T-helper 17 cell (primary cell): ENCODE measurements around the gene CPA2. TPM values are rescaled to one million over a fixed set of nuclear protein-coding genes. Genes with fewer than 3 reads are reported as not detected.
A peak's percentile ranks its signal among the peaks of the same experiment; 100 is the strongest.
"Not testable (repeated sequence)": the region's sequence is repeated elsewhere in the genome, so short reads cannot be mapped to it uniquely, and the experiment has no call there.

ENCODE experiments used
- ATAC-seq: fragments of 150-1000 bp; cut with Tn5 transposase; 2 replicates; pipeline ENCODE4 v1.10.0; 2021; ENCODE audit warnings: mild to moderate bottlenecking, moderate library complexity
- DNase-seq, 3 donors: peaks; one replicate each; pipeline versions ENCODE4 v3.0.0 to v3.0.0-alpha.2; 2020 to 2021
- H3K9me3 ChIP-seq: one replicate; pipeline ENCODE4 v1.7.0; 2013; ENCODE audit warnings: low read length, mild to moderate bottlenecking; ENCODE audit not compliant: control insufficient read depth, poor library complexity, severe bottlenecking
- H3K27ac Mint-ChIP-seq: one replicate; pipeline ENCODE4 v1.8.0; 2022; ENCODE audit warnings: mild to moderate bottlenecking, moderate library complexity, mixed read lengths
- H3K27me3 Mint-ChIP-seq: one replicate; pipeline ENCODE4 v1.8.0; 2022; ENCODE audit warnings: mixed read lengths
- H3K36me3 Mint-ChIP-seq: one replicate; pipeline ENCODE4 v1.8.0; 2022; ENCODE audit warnings: low read depth, mixed read lengths
- H3K4me1 Mint-ChIP-seq: one replicate; pipeline ENCODE4 v1.8.0; 2022; ENCODE audit warnings: mild to moderate bottlenecking, mixed read lengths
- H3K4me3 Mint-ChIP-seq: one replicate; pipeline ENCODE4 v1.8.0; 2022; ENCODE audit warnings: mild to moderate bottlenecking, moderate library complexity, mixed read lengths
- total RNA-seq, 4 donors: library from RNA in 2 of 4; stranded (reverse) in 2 of 4; gene quantifications; one replicate each; pipeline ENCODE4 v1.2.3 and lab custom pipeline; 2022 to 2026

Gene CPA2
- total RNA-seq, 2 donors from 2014 or later: not detected

DNA sequence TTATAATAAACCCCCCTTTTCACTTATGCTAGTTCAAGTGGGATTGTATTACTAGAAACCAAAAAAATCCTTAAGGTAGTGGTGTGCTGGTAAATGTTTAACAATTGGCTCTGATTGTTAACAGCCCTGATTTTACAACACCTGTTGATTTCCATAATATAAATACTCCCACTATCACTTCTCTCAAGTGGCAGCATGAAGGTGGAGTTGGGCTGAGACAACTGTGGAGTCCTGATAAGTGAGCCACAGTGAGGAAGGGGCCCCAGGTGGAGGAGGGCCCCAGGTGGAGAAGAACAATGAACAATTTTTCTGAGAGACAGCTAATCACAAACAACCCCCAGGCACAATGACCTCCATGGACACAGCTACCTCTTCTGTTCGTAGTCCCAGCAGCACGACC is 32.6 kb upstream of the CPA2 start:
- H3K9me3 ChIP-seq: no peaks in the 10 kb centered on the region
- Mint-ChIP-seq H3K36me3 (peaks cover 2% of the 10 kb centered on the region), H3K4me1 (no peaks in the 10 kb centered on the region), H3K27me3 (peaks cover 46% of the 10 kb centered on the region), H3K4me3 (no peak overlapping the region), H3K27ac (no peak overlapping the region)
- ATAC-seq (no peak), DNase-seq (no peak)

DNA sequence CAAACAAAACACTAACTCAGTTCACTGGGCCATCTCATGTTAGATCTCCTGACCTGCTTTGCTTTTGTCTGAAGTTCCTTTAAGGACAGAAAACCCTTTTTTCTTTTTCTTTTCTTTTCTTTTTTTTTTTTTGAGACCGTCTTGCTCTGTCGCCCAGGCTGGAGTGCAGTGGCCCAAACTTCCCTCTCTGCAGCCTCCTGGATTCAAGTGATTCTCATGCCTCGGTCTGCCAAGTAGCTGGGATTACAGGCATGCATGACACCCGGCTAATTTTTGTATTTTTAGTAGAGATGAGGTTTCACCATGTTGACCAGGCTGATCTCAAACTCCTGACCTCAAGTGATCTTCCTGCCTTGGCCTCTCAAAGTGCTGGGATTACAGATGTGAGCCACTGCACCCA is 30.3 kb upstream of the CPA2 start:
- H3K36me3 Mint-ChIP-seq, H3K4me1 Mint-ChIP-seq, ATAC-seq: not testable (repeated sequence)

DNA sequence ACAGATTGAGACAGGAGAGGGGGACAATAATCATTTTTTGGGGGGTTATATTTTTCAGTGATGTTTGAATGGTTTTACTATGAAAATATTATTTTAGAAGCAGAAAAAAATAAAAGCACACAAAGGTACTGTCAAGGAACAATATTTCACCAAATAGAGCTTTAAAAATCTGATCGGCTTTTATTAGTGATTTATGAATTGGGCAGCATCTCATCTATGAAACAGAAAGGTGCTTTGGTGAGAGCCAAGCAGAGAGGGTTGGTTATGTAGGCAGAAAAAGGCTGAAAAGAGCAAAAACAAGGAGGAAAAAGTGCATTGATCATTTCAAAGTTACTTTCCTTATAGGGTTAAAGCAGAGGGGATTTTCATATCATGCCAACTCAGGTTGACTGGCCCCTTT is 26.4 kb upstream of the CPA2 start:
- Mint-ChIP-seq H3K27ac (no peak overlapping the region), H3K4me1 (no peaks in the 10 kb centered on the region), H3K27me3 (peaks cover 38% of the 10 kb centered on the region), H3K4me3 (no peak overlapping the region), H3K36me3 (no peaks in the 10 kb centered on the region)
- DNase-seq (no peak), ATAC-seq (no peak)
- no peaks in the 10 kb centered on the region for H3K9me3 ChIP-seq

More for the DNA sequence above, 30.3 kb upstream of the CPA2 start:
- DNase-seq, H3K4me3 Mint-ChIP-seq, H3K9me3 ChIP-seq, H3K27ac Mint-ChIP-seq: not testable (repeated sequence)
- peaks cover 37% of the 10 kb centered on the region for H3K27me3 Mint-ChIP-seq

DNA sequence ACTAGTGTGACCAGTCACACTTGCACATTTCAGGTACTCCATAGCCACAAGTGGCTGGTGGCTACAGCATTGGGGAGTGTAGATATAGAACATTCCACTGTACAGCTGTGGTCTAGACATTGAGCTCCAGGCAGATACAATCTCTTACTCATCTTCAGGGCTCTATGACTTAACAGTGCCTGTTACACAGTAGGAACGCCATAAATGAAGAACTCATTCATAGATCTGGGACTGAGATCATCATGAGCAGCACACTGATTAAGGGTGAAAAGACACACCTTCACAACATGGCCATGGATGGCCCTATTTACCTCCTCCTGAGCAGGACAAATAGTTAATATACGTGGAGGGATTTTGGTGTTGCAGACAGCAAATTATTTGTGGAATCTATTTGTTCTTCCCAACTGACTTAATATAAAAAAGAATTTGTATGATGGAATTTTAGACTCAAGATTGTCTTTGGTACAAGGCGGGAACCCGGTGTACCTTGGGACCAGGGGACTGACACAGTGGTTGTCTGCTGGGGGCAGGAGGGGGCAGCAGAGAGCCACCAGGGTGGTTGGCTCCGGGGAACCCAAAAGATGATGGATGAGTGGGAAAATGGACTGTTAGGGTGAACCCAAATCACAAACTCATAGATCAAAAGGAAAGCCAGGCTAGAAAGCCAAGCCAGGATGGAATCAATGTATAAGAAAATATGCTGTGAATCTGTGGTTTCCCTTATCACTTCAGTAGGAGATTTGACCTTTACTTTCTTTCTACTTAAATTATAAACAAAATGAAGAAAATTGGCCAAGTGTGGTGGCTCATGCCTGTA is 24.3 kb upstream of the CPA2 start:
- H3K4me1 Mint-ChIP-seq: no peaks in the 10 kb centered on the region
- peak in 2 of 3 donors; percentile 14 to 32 for DNase-seq
- ATAC-seq: peak; percentile 65
- H3K4me3 Mint-ChIP-seq: no peak overlapping the region
- peaks cover 32% of the 10 kb centered on the region for H3K27me3 Mint-ChIP-seq
- H3K9me3 ChIP-seq: no peaks in the 10 kb centered on the region
- no peaks in the 10 kb centered on the region for H3K36me3 Mint-ChIP-seq
- no peak overlapping the region for H3K27ac Mint-ChIP-seq

DNA sequence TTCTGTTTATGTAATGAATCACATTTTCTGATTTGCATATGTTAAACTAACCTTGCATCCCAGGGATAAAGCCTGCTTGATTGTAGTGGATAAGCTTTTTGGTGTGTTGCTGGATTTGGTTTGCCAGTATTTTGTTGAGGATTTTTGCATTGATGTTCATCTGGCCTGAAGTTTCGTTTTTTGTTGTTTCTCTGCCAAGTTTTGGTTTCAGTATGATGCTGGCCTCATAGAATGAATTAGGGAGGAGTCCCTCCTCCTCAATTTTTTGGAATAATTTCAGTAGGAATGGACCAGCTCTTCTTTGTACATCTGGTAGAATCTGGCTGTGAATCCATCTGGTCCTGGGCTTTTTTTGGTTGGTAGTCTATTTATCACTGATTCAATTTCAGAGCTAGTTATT is 23.2 kb upstream of the CPA2 start:
- H3K4me3 Mint-ChIP-seq, ATAC-seq, DNase-seq, H3K4me1 Mint-ChIP-seq, H3K9me3 ChIP-seq, H3K36me3 Mint-ChIP-seq, H3K27ac Mint-ChIP-seq: not testable (repeated sequence)
- H3K27me3 Mint-ChIP-seq: peaks cover 32% of the 10 kb centered on the region

DNA sequence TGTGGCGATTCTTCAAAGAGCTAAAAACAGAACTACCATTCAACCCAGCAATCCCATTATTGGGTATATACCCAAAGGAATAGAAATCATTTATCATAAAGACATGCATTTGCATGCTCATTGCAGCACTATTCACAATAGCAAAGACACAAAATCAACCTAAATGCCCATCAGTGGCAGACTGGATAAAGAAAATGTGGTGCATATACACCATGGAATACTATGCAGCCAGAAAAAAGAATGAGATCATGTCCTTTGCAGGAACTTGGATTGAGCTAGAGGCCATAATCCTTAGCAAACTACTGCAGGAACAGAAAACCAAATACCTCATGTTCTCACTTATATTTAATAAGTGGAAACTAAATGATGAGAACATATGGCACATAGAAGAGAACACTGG is 20.2 kb upstream of the CPA2 start:
- H3K27ac Mint-ChIP-seq, H3K36me3 Mint-ChIP-seq: not testable (repeated sequence)
- H3K27me3 Mint-ChIP-seq: peaks cover 27% of the 10 kb centered on the region

DNA sequence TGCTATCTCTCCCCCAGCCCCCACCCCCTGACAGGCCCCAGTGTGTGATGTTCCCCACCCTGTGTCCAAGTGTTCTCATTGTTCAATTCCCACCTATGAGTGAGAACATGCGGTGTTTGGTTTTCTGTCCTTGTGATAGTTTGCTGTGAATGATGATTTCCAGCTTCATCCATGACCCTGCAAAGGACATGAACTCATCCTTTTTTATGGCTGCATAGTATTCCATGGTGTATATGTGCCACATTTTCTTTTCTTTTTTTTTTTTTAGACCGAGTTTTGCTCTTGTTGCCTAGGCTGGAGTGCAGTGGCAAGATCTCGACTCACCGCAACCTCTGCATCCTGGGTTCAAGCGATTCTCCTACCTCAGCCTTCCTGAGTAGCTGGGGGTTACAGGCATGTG is 17.8 kb upstream of the CPA2 start:
- H3K4me3 Mint-ChIP-seq, DNase-seq, H3K4me1 Mint-ChIP-seq, ATAC-seq, H3K36me3 Mint-ChIP-seq, H3K9me3 ChIP-seq, H3K27ac Mint-ChIP-seq: not testable (repeated sequence)
- peaks cover 17% of the 10 kb centered on the region for H3K27me3 Mint-ChIP-seq

More for the DNA sequence above, 20.2 kb upstream of the CPA2 start:
- ATAC-seq, H3K4me3 Mint-ChIP-seq, H3K9me3 ChIP-seq, H3K4me1 Mint-ChIP-seq, DNase-seq: not testable (repeated sequence)

DNA sequence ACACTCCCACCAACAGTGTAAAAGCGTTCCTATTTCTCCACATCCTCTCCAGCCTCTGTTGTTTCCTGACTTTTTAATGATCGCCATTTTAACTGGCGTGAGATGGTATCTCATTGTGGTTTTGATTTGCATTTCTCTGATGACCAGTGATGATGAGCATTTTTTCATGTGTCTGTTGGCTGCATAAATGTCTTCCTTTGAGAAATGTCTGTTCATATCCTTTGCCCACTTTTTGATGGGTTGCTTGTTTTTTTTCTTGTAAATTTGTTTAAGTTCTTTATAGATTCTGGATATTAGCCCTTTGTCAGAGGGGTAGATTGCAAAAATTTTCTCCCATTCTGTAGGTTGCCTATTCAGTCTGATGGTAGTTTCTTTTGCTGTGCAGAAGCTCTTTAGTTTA is 17.0 kb upstream of the CPA2 start:
- H3K27me3 Mint-ChIP-seq: peaks cover 11% of the 10 kb centered on the region
- H3K27ac Mint-ChIP-seq, H3K9me3 ChIP-seq, H3K4me1 Mint-ChIP-seq, DNase-seq, ATAC-seq, H3K4me3 Mint-ChIP-seq, H3K36me3 Mint-ChIP-seq: not testable (repeated sequence)

DNA sequence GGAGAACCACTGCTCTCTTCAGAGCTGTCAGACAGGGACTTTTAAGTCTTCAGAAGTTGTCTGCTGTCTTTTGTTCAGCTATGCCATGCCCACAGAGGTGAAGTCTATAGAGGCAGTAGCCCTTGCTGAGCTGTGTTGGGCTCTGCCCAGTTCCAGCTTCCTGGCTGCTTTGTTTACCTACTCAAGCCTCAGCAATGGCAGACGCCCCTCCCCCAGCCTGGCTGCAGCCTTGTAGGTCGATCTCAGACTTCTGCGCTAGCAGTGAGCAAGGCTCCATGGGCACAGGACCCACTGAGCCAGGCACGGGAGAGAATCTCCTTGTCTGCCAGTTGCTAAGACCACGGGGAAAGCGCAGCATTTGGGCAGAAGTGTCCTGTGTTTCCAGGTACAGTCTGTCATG is 12.1 kb upstream of the CPA2 start:
- H3K27me3 Mint-ChIP-seq: no peaks in the 10 kb centered on the region

DNA sequence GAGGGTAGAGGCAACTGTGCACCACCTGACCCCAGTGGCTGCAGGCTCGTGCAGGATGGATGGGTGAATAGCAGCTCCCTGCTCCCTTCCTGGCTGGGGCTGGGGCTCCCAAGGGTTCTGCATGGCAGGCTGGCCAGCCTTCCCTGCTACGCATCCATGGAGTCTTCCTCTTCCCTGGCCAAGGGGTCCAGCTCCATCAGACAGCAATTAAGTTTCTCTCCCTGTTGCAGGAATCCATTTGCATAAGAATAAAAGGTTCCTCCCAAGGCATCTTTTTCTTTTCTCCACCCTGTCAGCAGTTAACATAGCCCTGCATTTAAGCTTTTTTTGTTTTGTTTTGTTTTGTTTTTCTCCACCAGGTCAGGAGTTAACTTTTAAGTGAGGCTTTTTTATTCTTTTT is 10.0 kb upstream of the CPA2 start:
- peaks cover 2% of the 10 kb centered on the region for H3K36me3 Mint-ChIP-seq
- no peaks in the 10 kb centered on the region for H3K27me3 Mint-ChIP-seq
- H3K9me3 ChIP-seq: no peaks in the 10 kb centered on the region
- H3K4me1 Mint-ChIP-seq: no peaks in the 10 kb centered on the region
- ATAC-seq: no peak
- DNase-seq: no peak
- no peak overlapping the region for H3K27ac Mint-ChIP-seq
- no peak overlapping the region for H3K4me3 Mint-ChIP-seq

More for the DNA sequence above, 12.1 kb upstream of the CPA2 start:
- DNase-seq (no peak), ATAC-seq (no peak)
- no peak overlapping the region for H3K4me3 Mint-ChIP-seq
- H3K4me1 Mint-ChIP-seq: no peaks in the 10 kb centered on the region
- H3K36me3 Mint-ChIP-seq: peaks cover 2% of the 10 kb centered on the region
- no peak overlapping the region for H3K27ac Mint-ChIP-seq
- H3K9me3 ChIP-seq: no peaks in the 10 kb centered on the region

DNA sequence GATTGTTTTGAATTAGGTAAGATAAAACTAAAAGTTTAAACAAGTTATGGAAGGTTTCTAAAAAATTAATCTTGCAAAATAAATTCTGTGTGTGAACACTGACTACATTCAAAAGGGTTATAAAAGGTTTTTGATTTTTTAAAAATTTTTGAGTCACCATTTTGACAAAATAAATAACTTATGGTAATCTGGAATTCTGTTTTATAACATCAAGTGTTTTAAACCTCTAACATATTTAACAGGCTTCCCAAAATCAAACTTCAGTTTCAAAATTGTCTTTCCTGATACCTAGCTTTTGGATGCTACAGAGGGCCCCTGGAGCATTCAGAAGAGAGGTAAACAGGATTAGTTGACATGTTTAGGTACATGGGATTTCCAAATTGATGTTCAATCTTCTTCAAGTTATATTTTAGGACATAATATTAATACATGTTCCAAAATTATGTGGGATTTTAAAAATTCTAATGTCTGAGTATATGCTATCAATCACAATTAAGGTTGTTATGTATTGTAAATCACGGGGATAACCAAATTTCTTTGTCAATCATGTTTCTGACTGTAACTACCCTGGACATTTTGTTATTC is 8.1 kb upstream of the CPA2 start:
- Mint-ChIP-seq H3K36me3 (peaks cover 2% of the 10 kb centered on the region), H3K4me1 (no peaks in the 10 kb centered on the region), H3K4me3 (no peak overlapping the region), H3K27ac (no peak overlapping the region), H3K27me3 (no peaks in the 10 kb centered on the region)
- H3K9me3 ChIP-seq: no peaks in the 10 kb centered on the region
- ATAC-seq: no peak
- DNase-seq: no peak

DNA sequence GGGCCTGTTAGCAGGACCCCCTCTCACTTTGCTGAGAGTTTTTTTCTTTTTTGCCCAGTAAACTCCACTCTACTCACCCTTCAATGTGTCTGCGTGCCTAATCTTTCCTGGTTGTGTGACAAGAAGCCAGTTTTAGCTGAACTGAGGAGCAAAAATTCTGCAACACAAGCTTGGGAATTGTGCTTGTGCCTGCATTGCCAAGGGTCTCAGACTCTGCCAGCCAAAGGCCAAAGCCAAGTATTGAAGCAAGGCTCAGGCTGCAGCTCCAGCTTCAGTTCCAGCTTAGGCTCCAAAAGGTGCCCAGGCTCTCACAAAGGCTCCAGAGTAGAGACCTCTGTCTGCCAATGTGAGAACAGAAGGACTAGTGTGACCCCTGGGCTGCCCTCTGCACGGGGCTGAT is 4.2 kb upstream of the CPA2 start:
- Mint-ChIP-seq H3K4me3 (no peak overlapping the region), H3K36me3 (peaks cover 2% of the 10 kb centered on the region), H3K27ac (no peak overlapping the region), H3K27me3 (peaks cover 23% of the 10 kb centered on the region), H3K4me1 (no peaks in the 10 kb centered on the region)
- H3K9me3 ChIP-seq: no peaks in the 10 kb centered on the region
- DNase-seq: no peak
- no peak for ATAC-seq

DNA sequence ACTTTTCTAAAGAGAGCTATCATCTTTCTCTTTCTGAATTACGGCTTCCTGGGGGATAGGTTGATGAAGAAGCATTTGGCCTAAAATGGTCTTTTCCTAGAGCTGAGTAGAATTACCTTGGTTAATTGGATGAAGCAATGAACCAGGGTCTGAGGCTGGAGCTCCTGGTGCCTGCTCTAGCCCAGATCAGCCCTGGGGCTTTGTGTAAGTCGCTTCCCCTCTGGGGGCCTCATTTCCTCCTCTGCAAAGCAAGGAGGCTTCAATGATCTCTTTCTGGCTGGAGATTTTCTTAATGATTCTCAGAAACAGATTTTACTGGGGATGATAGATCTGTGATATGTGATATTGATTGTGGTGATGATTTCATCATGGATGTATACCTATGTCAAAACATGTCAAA is 3.5 kb upstream of the CPA2 start:
- peaks cover 2% of the 10 kb centered on the region for H3K36me3 Mint-ChIP-seq
- H3K9me3 ChIP-seq: no peaks in the 10 kb centered on the region
- ATAC-seq (no peak), DNase-seq (no peak)
- H3K27me3 Mint-ChIP-seq: peaks cover 23% of the 10 kb centered on the region
- no peak overlapping the region for H3K4me3 Mint-ChIP-seq
- H3K4me1 Mint-ChIP-seq: no peaks in the 10 kb centered on the region
- no peak overlapping the region for H3K27ac Mint-ChIP-seq

DNA sequence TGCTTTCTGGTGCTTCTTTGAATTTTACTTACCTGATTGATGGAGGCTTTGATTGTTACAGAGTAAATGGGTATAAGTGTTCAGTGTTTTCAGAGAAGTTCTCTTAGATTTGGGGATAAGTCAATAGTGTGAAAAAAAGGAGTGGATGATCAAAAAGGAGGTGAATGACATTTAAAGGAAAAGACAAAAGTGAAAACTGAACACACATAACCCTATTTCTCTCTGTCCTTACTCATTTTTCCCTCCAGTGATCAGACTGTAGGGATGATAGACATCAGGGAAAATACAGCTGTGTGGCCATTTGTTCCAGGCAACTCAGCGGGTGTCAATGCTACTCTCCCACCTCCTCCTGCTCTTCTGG is 278 bp downstream of the CPA2 start:
- ATAC-seq (no peak), DNase-seq (no peak)
- Mint-ChIP-seq H3K4me1 (no peaks in the 10 kb centered on the region), H3K27me3 (peaks cover 29% of the 10 kb centered on the region), H3K36me3 (peaks cover 2% of the 10 kb centered on the region), H3K27ac (no peak overlapping the region), H3K4me3 (no peak overlapping the region)
- H3K9me3 ChIP-seq: no peaks in the 10 kb centered on the region
